ENCODE results near the gene CREBBP. TPM values are rescaled to one million over a fixed set of nuclear protein-coding genes. Genes with fewer than 3 reads are reported as not detected.
A peak's percentile ranks its signal among the peaks of the same experiment; 100 is the strongest.
"Not testable (repeated sequence)": the region's sequence is repeated elsewhere in the genome, so short reads cannot be mapped to it uniquely, and the experiment has no call there.

Gene CREBBP
- total RNA-seq, 2 experiments from 2014 or later: 26.6 to 29.5 TPM

GRCh38 chr16:3907586-3907985, 27.1 kb upstream of the CREBBP start:
- Mint-ChIP-seq H3K36me3 (no peaks in the 10 kb centered on the region), H3K4me1 (ENCODE audit: low read depth) (no peaks in the 10 kb centered on the region), H3K4me3 (no peak overlapping the region), H3K27me3 (peaks cover 1% of the 10 kb centered on the region), H3K9me3 (no peaks in the 10 kb centered on the region), H3K27ac (no peak overlapping the region)
- ChIA-PET POLR2A (no interaction called here), CTCF (interaction anchor here (0.6 kb wide), 1 partner anchor 247 kb away, joined by 3 read pairs; no protein-coding TSS in a partner anchor)
- intact Hi-C loops (cut with micrococcal nuclease): no loop called here
- DNase-seq: no peak

- H3K27ac Mint-ChIP-seq: no peak overlapping the region
- no peaks in the 10 kb centered on the region for H3K36me3 Mint-ChIP-seq
- no peaks in the 10 kb centered on the region for H3K4me1 Mint-ChIP-seq (ENCODE audit: low read depth)
- no peaks in the 10 kb centered on the region for H3K9me3 Mint-ChIP-seq
- H3K27me3 Mint-ChIP-seq: peaks cover 1% of the 10 kb centered on the region
- no peak overlapping the region for H3K4me3 Mint-ChIP-seq
- CTCF ChIA-PET: no interaction called here
- intact Hi-C loops (cut with micrococcal nuclease): no loop called here
- DNase-seq: no peak
- POLR2A ChIA-PET: no interaction called here
Measured at GRCh38 chr16:3906363-3906762, 25.9 kb upstream of the CREBBP start.

GRCh38 chr16:3904875-3905274, 24.4 kb upstream of the CREBBP start:
- no peak for DNase-seq
- H3K27ac Mint-ChIP-seq: no peak overlapping the region
- no peaks in the 10 kb centered on the region for H3K36me3 Mint-ChIP-seq
- no peak overlapping the region for H3K4me3 Mint-ChIP-seq
- no peaks in the 10 kb centered on the region for H3K9me3 Mint-ChIP-seq
- CTCF ChIA-PET: interaction anchor here (0.6 kb wide), 1 partner anchor 531 kb away, joined by 3 read pairs; no protein-coding TSS in a partner anchor
- intact Hi-C loops (cut with micrococcal nuclease): no loop called here
- H3K4me1 Mint-ChIP-seq (ENCODE audit: low read depth): no peaks in the 10 kb centered on the region
- POLR2A ChIA-PET: no interaction called here
- H3K27me3 Mint-ChIP-seq: peaks cover 1% of the 10 kb centered on the region

DNA sequence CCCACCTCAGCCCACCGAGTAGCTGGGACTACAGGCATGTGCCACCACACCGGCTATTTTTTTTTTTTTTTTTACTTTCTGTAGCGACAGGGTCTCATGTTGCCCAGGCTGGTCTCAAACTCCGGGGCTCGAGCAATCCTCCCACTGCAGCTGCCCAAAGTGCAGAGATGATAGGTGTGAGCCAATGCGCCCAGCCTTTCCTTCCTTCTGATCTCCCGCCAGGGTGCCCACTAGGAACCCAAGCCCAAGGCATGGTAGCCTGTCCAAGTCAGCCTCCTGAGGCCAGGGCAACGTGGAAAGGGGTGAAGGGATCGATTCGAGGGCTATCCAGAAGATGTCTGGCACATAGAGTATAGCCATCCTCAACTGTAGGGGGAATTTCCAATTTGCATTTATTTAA, 9.6 kb upstream of the CREBBP start:
- CTCF ChIA-PET: no interaction called here
- H3K27me3 Mint-ChIP-seq: peaks cover 6% of the 10 kb centered on the region

DNA sequence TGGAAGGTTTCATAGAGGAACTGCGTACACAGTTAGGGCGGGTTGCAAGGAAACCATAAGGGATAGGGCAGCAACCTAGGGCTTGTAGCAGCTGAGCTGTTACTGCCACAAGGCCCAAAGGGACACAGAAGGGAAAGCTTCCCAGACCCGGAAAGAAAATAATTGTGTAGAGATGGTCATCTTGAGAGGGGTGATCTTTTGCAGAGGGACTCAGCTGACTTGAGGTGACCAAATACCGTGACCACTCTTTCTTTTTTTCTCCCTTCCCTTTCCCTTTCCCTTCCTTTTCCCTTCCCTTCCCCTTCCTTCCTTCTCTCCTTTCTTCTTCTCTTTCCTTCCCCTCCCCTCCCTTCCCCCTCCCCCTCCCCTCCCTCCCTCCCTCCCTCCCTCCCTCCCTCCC, 8.5 kb upstream of the CREBBP start:
- DNase-seq: no peak
- Mint-ChIP-seq H3K4me3 (no peak overlapping the region), H3K27ac (no peak overlapping the region), H3K4me1 (ENCODE audit: low read depth) (no peaks in the 10 kb centered on the region), H3K9me3 (no peaks in the 10 kb centered on the region), H3K27me3 (peaks cover 3% of the 10 kb centered on the region), H3K36me3 (no peaks in the 10 kb centered on the region)
- intact Hi-C loops (cut with micrococcal nuclease): no loop called here
- ChIA-PET CTCF (interaction anchor here (0.6 kb wide), 1 partner anchor 10 kb away, joined by 3 read pairs; no protein-coding TSS in a partner anchor), POLR2A (no interaction called here)

More for the DNA sequence above, 9.6 kb upstream of the CREBBP start:
- intact Hi-C loops (cut with micrococcal nuclease): no loop called here
- POLR2A ChIA-PET: no interaction called here
- Mint-ChIP-seq H3K4me1 (ENCODE audit: low read depth) (no peaks in the 10 kb centered on the region), H3K4me3 (no peak overlapping the region), H3K9me3 (peaks cover 2% of the 10 kb centered on the region), H3K27ac (no peak overlapping the region), H3K36me3 (no peaks in the 10 kb centered on the region)
- no peak for DNase-seq

DNA sequence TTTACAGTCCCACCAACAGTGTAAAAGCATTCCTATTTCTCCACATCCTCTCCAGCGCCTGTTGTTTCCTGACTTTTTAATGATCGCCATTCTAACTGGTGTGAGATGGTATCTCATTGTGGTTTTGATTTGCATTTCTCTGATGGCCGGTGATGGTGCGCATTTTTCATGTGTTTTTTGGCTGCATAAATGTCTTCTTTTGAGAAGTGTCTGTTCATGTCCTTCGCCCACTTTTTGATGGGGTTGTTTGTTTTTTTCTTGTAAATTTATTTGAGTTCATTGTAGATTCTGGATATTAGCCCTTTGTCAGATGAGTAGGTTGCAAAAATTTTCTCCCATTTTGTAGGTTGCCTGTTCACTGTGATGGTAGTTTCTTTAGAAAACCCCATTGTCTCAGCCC, 5.5 kb upstream of the CREBBP start:
- H3K9me3 Mint-ChIP-seq; DNase-seq; H3K27ac Mint-ChIP-seq; H3K36me3 Mint-ChIP-seq; H3K4me1 Mint-ChIP-seq (ENCODE audit: low read depth); H3K27me3 Mint-ChIP-seq; CTCF ChIA-PET; H3K4me3 Mint-ChIP-seq; intact Hi-C loops (cut with micrococcal nuclease); POLR2A ChIA-PET: not testable (repeated sequence)

GRCh38 chr16:3884398-3884797, 3.9 kb upstream of the CREBBP start:
- no peak overlapping the region for H3K27ac Mint-ChIP-seq
- DNase-seq: no peak
- peaks cover 3% of the 10 kb centered on the region for H3K27me3 Mint-ChIP-seq
- no peaks in the 10 kb centered on the region for H3K36me3 Mint-ChIP-seq
- no peak overlapping the region for H3K4me3 Mint-ChIP-seq
- no peaks in the 10 kb centered on the region for H3K9me3 Mint-ChIP-seq
- intact Hi-C loops (cut with micrococcal nuclease): no loop called here
- ChIA-PET CTCF (no interaction called here), POLR2A (no interaction called here)
- H3K4me1 Mint-ChIP-seq (ENCODE audit: low read depth): peaks cover 9% of the 10 kb centered on the region

GRCh38 chr16:3882531-3882930, 2.0 kb upstream of the CREBBP start:
- peaks cover 26% of the 10 kb centered on the region for H3K4me1 Mint-ChIP-seq (ENCODE audit: low read depth)
- CTCF ChIA-PET: no interaction called here
- peak overlapping the region; percentile 67 for H3K4me3 Mint-ChIP-seq
- peak overlapping the region; percentile 4 for H3K27ac Mint-ChIP-seq
- peaks cover 1% of the 10 kb centered on the region for H3K27me3 Mint-ChIP-seq
- DNase-seq: no peak
- peaks cover 16% of the 10 kb centered on the region for H3K36me3 Mint-ChIP-seq
- intact Hi-C loops (cut with micrococcal nuclease): no loop called here
- H3K9me3 Mint-ChIP-seq: no peaks in the 10 kb centered on the region
- POLR2A ChIA-PET: no interaction called here

DNA sequence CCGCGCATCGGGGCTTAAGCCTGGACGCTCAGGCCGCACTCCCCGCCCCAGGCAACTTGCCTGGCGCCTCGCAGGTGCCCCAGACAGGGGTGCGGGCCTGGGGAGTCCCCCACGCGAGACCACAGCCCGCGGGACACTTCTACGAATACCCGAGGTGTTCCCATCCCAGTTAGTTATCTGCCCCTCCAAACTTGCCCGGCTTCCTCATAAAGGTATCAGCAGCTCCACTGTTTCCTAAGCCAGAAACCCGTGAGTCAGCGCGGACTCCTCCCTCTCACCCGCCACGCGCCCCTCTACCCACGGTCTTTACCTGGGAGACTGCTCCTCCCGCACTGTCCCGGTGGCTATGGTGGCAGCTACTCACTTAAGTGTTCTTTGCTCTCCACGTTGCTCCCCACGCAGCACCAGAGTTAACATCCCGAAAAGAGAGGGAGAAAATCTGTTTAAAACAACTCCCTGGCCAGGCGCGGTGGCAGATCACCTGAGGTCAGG, 1.0 kb upstream of the CREBBP start:
- ChIA-PET CTCF (no interaction called here), POLR2A (no interaction called here)
- Mint-ChIP-seq H3K9me3 (no peaks in the 10 kb centered on the region), H3K36me3 (peaks cover 17% of the 10 kb centered on the region), H3K27me3 (peaks cover 1% of the 10 kb centered on the region), H3K27ac (no peak overlapping the region), H3K4me3 (peak overlapping the region; percentile 67), H3K4me1 (ENCODE audit: low read depth) (peaks cover 36% of the 10 kb centered on the region)
- DNase-seq: peak; percentile 36
- intact Hi-C loops (cut with micrococcal nuclease): no loop called here

DNA sequence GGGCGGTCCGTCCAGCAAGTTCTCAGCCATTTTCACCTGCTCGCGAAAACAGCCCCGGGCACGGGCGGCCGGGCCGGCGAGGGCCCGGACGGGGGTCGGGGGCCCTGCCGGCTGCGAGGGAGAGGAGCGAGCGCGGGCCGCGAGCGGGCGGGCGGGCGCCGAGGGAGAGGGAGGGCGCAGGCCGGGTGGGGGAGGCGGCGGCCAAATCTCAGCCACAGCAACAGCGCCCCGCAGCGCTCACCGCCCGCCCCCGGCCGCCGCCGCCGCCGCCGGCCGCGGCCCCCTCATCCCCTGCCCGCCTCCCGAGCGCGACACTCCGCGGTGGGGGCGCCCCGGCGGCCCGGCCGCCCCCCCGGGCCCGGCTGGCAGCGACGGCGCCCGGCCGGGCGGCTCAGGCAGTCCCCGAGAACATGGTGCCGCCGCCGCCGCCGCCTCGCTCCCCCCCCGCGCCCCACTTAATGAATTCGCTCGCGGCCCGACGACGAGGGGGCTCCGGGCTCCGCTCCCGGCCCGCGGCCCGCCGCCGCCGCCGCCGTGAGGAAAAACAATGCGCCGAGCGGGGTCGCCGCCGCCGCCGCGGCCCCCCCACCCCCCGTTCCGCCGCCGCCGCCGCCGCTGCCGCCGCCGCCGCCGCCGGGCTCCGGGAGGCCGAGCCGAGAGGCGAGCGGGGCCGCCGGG, 487 bp downstream of the CREBBP start:
- H3K9me3 Mint-ChIP-seq: no peaks in the 10 kb centered on the region
- ChIA-PET CTCF (interaction anchor here (0.6 to 1.7 kb wide), 6 partner anchors 9 to 374 kb away, joined by 3 to 5 read pairs (median 4); partner anchors contain the start of gene TRAP1), POLR2A (interaction anchor here (1.0 to 1.6 kb wide), 2 partner anchors 162 to 370 kb away, joined by 3 to 4 read pairs; no protein-coding TSS in a partner anchor)
- peaks cover 48% of the 10 kb centered on the region for H3K4me1 Mint-ChIP-seq (ENCODE audit: low read depth)
- H3K4me3 Mint-ChIP-seq: peak overlapping the region; percentile 91
- peak; percentile 80 for DNase-seq
- peak overlapping the region; percentile 90 for H3K27ac Mint-ChIP-seq
- H3K36me3 Mint-ChIP-seq: peaks cover 17% of the 10 kb centered on the region
- no peaks in the 10 kb centered on the region for H3K27me3 Mint-ChIP-seq
- intact Hi-C loops (cut with micrococcal nuclease): loop anchor here (1.0 to 5.0 kb wide), 5 partner anchors 55 to 225 kb away; partner anchors contain the start of genes DNASE1 and TRAP1

DNA sequence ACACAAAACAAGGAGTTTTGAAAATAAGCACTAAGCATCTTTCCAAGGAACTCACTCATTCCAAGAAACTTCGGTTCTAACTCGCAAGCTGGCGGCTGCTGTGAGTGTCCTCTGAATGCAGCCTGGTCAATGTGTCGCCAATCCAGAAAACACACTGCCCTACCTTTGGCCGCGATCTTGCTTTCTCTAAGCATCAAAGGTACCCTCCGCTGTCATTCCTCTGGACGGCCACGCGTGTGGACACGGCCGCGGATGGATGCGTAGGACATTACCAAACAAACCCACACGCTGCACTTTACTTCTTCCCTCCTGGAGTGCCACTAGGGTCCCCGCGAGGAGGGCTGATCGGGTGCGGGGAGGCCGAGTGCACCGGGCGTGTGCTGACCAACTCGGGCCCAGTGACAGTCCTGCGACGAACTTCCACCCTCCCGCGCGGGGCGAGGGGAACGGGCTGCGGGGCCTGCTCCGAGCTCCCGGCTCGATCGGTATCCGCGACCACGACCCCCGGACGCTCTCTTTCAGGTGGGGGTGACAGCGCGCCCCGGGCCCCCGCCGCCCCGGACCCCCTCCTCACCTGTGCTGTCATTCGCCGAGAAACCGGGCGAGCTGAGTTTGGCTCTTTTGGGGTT, 1.1 kb downstream of the CREBBP start:
- H3K27ac Mint-ChIP-seq: peak overlapping the region; percentile 85
- POLR2A ChIA-PET: interaction anchor here (1.0 to 1.6 kb wide), 2 partner anchors 162 to 370 kb away, joined by 3 to 4 read pairs; no protein-coding TSS in a partner anchor
- intact Hi-C loops (cut with micrococcal nuclease): loop anchor here (1.0 to 5.0 kb wide), 4 partner anchors 55 to 225 kb away; partner anchors contain the start of genes DNASE1 and TRAP1
- no peaks in the 10 kb centered on the region for H3K9me3 Mint-ChIP-seq
- H3K27me3 Mint-ChIP-seq: no peaks in the 10 kb centered on the region
- CTCF ChIA-PET: interaction anchor here (0.6 to 1.7 kb wide), 6 partner anchors 9 to 162 kb away, joined by 3 to 5 read pairs (median 3); partner anchors contain the start of gene TRAP1
- peaks cover 55% of the 10 kb centered on the region for H3K4me1 Mint-ChIP-seq (ENCODE audit: low read depth)
- H3K4me3 Mint-ChIP-seq: peak overlapping the region; percentile 91
- H3K36me3 Mint-ChIP-seq: peaks cover 17% of the 10 kb centered on the region
- peak; percentile 57 for DNase-seq

DNA sequence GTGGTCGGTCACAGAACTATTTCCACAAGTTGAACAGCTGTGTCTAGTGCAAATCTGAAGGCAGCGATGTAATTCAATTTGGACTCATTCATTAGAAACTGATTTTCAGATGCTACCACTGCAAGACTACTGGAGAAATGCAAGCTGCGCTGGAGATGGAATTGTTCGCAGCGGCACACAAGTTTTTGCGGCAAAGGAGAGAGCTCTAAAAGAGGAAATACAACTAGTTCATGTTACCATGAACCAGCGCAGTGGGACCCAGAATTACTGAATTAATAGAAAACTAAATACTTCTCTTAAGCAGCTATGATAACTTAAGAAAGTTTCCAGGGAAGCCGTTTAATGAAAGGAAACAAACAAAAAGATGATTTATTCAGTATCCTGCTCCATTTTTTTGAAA, 1.9 kb downstream of the CREBBP start:
- Mint-ChIP-seq H3K36me3 (peaks cover 17% of the 10 kb centered on the region), H3K4me3 (peak overlapping the region; percentile 91), H3K27me3 (no peaks in the 10 kb centered on the region), H3K27ac (peak overlapping the region; percentile 85), H3K9me3 (no peaks in the 10 kb centered on the region), H3K4me1 (ENCODE audit: low read depth) (peaks cover 62% of the 10 kb centered on the region)
- ChIA-PET CTCF (interaction anchor here (0.8 to 1.7 kb wide), 4 partner anchors 10 to 188 kb away, joined by 3 to 4 read pairs (median 3); no protein-coding TSS in a partner anchor), POLR2A (interaction anchor here (1.3 to 1.6 kb wide), 2 partner anchors 161 to 369 kb away, joined by 4 read pairs; partner anchors contain the start of gene TRAP1)
- intact Hi-C loops (cut with micrococcal nuclease): loop anchor here (1.0 to 5.0 kb wide), 4 partner anchors 54 to 224 kb away; partner anchors contain the start of genes DNASE1 and TRAP1
- DNase-seq: no peak

Data from activated CD4-positive, alpha-beta memory T cell treated with anti-CD3 and anti-CD28 coated beads for 36 hours (primary cell).